Keratinocyte (primary cell): Measurements from ENCODE around the gene ISG15.

Experiments used
- EZH2 ChIP-seq: IDR thresholded peaks from one replicate; pipeline ENCODE4 v1.6.1; 2012; ENCODE audit warnings: inconsistent platforms, mild to moderate bottlenecking, low read length, moderate library complexity
- TF ChIP-seq, protein P1 (sequence below), 3 experiments: IDR thresholded peaks in 1 of 3; conservative IDR thresholded peaks in 1 of 3; optimal IDR thresholded peaks in 1 of 3; 2 replicates in 2 of 3; 3 replicates in 1 of 3; pipeline versions ENCODE3 to v1.5.1; 2011; ENCODE audit warnings: low read length in 3 of 3, mild to moderate bottlenecking in 3 of 3, moderate library complexity in 2 of 3, control low read depth in 1 of 3, inconsistent platforms in 1 of 3; ENCODE audit not compliant: insufficient read depth in 2 of 3; ENCODE audit errors: extremely low read depth in 1 of 3

DNA sequence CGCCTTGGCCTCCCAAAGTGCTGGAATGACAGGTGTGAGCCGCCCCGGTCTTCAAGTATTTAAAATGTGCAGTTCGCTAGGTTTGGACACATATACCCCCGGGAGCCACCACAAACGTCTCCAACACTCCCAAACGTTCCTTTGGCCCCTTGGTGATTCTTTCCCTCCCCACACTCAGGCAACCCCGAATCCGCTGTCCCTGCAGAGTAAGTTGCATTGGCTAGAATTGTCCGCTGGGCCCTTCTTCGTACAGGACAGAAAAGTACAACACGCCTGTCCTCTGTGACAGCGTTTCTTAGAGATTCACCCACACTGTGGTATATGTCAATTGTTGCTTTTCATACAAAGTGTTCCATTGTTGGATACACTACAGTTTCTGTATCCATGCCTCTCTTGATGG, 28.2 kb upstream of the ISG15 start:
- TF ChIP-seq, protein P1, sequence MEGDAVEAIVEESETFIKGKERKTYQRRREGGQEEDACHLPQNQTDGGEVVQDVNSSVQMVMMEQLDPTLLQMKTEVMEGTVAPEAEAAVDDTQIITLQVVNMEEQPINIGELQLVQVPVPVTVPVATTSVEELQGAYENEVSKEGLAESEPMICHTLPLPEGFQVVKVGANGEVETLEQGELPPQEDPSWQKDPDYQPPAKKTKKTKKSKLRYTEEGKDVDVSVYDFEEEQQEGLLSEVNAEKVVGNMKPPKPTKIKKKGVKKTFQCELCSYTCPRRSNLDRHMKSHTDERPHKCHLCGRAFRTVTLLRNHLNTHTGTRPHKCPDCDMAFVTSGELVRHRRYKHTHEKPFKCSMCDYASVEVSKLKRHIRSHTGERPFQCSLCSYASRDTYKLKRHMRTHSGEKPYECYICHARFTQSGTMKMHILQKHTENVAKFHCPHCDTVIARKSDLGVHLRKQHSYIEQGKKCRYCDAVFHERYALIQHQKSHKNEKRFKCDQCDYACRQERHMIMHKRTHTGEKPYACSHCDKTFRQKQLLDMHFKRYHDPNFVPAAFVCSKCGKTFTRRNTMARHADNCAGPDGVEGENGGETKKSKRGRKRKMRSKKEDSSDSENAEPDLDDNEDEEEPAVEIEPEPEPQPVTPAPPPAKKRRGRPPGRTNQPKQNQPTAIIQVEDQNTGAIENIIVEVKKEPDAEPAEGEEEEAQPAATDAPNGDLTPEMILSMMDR (optimal IDR thresholded peaks at IDR 0.05 in 1 of 3, IDR thresholded peaks at IDR 0.05 in 1 of 3, conservative IDR thresholded peaks at IDR 0.05 in 1 of 3; ENCODE audit: extremely low read depth in 1 of 3, insufficient read depth in 2 of 3, low read length in 3 of 3): no peak
- TF ChIP-seq EZH2: no peak
